NCI-H2107 (cell line): ENCODE results near the gene CASQ1.

Experiments
- DNase-seq: peaks from one replicate; lab custom pipeline; 2025; lab: John Stamatoyannopoulos, UW

Gene CASQ1

DNA sequence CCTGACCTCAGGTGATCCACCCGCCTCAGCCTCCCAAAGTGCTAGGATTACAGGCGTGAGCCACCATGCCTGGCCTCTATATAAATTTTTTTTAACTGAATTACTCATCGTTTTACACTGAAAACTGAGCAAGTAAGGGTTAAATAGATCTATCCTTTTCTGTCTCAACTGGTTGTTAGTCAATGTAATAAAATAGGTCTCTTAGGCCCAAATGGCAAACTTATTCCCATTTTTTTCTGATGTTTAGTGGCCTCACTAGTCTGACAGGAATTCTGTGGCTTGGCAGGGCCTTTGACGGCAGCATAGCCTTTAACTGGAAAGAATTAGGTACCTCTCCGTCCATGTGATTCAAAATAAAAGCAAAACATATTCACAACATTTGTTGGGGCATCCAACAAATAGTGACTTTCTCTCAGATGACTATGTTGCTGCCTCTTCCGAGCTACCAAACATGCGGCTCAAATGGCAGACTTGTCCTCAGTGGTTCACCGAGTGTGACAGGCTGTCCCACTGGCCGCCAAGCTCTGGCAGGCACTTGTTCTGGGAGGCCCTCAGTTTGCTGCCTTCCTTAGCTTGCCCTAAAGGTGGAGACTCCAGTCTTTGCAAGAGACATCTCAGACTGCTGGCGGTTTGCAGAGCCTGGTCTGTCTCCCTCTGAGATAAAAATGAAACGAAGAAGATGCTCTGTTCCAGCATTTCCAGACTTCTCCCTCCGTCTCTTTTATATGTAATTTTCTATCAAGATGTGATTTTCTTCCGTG, 21.6 kb upstream of the CASQ1 start:
- no peak for DNase-seq

DNA sequence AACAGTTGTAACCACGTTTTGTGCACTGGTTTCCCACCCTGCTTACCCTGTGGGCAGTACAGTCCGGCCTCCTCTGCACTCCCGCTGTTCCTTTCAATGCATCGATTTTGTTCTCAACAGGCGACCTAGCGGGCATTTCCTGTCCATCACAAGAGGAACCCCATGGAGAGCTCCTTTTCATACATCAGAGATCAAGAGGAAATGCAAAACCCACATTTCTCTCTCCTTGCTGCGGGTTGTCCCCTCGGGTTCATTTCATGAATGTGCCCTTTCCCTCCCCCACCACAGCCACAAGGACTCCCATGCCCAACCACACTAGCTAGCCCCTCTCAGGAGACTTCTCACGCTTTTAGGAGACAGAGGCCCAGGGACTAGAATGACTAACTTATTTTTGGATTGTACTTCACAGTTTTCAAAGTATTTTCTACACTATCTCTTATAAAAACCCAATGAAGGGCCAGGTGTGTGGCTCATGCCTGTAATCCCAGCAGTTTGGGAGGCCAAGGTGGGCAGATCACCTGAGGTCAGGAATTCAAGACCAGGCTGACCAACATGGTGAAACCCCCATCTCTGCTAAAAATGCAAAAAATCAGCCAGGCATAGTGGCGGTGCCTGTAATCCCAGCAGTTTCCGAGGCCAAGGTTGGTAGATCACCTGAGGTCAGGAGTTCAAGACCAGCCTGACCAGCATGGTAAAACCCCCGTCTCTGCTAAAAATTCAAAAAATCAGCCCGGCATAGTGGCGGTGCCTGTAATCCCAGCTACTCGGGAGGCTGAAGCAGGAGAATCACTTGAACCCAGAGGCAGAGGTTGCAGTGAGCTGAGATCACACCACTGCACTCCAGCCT, 20.6 kb upstream of the CASQ1 start:
- DNase-seq = no peak

DNA sequence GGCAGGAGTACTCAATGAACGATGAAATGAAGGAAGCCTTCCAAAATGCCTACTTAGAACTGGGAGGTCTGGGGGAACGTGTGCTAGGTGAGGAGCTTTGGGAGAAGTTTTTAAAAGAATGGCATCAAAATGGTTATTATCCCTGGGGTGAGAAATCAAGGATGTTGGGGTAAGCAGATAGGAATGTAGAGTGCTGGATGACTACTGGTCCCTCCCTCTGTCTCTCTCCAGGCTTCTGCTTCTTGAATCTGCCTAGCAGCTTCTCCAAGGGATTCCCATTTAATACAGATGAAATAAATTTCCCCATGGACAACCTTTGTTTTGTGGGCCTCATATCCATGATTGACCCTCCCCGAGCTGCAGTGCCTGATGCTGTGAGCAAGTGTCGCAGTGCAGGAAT, 19.0 kb upstream of the CASQ1 start:
- no peak for DNase-seq

DNA sequence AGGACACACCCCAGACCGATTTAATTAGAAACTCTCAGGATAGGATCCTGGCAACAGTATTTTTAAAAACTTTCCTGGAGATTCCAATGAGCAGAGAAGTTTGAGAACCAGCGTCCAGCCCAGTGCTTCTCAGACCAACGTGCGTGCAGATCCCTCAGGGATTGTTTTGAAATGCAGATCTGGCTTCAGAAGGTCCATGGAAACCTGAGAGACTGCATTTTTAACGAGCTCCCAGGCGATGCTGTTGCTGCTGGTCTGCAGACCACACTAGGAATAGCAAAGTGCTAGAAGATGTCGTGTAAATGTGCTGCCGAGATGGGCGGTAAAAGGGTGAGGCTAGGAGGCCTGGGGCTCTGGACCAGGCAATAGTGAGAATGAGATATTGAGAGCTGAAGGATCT, 18.4 kb upstream of the CASQ1 start:
- DNase-seq = no peak

DNA sequence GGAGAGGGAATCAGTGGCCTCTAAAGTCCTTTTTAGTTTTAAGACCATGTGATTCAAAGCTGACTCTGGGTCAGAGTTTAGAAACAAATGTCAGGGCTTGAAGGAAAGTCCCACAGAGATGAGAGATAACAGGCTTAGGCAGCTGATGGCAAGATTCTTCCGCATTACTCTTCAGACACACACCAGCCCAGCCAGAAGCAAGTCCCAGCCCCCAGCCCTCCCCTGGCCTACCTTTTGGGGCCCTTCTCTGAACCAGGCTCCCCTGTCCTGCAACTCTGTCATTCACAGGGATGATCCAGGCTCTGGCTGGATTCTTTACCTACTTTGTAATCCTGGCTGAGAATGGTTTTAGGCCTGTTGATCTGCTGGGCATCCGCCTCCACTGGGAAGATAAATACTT, 13.1 kb upstream of the CASQ1 start:
- no peak for DNase-seq

DNA sequence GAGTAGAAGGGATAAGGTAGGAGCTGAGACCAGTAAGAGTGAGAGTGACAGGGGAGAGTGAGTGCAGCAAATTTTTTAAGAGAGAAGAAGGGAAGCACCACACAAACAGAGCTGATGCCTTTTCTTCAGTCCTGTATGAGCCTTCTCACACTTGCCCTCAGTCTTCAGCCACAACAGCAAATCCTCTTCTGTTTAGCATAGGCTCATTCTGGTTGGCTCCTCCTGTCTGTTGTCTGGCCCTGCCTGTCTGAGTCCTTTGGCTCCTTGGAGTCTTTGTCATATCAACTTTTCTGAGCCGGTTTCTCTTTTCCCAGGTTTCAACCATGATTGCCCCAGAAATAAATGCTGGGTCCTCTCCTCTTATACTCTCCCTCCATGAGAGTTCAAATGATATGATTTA, 12.7 kb upstream of the CASQ1 start:
- DNase-seq = no peak

DNA sequence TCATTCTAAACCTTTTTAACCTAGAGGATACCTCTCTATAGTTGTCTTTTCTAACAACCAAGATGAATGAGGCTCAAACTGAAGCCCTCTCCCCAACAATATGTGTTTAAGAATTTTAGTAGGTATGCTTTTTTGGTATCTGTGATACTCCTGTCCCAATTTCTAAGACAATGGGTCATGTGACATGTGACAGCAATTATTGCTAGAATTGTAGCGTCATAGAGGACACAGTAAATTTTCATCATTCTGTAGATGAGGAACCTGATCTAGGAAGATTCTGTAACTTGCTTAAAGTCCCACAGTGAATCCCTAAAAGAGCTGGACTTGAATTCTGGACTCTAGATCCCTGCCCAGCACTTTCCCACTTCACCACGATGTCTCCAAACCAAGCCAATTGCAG, 11.6 kb upstream of the CASQ1 start:
- DNase-seq = no peak

DNA sequence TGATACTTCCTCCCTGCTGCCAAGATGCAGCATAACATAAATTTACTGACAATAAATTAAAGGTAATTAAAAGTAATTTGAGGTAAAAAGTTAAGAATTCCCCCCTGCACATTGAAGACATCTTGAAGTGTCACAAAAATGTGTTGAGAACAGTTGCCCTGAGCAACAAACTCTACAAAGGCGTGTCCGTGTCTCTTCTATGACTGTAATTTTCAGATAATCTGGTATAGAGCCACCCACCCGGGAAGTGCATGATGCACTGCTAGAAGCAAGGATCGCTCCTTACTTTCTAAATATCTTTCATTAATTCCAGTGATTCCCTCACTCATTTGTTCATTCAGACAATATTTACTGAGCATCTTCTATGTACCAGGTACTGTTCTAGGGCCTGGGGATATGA, 11.0 kb upstream of the CASQ1 start:
- no peak for DNase-seq

DNA sequence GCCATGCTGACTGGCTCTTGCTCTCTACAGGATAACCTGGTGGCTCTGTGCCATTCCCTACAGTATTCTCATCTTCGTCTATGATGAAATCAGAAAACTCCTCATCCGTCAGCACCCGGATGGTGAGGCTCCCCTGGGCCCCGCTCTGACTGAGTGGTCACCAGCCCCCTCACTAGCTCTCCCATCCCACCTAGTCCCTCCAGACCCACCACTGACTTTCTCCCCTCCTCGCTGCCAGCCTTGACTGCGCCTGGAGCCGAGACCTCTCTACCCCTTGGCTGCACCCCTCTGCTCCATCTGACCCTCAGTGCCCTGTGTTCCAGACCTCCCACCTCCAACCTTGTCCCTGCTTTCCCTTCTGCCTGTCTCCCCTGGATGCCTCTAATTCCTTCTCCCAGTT, 4.1 kb upstream of the CASQ1 start:
- no peak for DNase-seq

DNA sequence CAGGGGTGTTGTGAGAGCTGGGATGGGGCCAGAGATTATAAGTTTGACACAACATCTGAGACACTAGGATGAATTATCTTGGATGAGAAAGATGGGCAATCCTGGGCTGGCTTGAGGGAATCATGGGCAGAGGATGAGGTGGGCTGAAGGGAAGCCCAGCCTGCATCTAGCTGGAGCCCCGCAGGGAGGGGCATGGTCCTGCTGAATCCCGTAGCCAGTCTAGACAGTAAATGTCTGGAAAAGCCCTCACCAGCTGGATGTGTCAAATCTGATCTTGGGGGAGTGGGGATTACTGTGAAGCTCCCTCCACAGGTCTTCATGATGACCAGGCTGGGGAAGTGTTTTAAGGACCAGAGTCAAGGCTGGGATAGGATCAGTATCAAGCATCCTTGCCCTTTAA, 3.6 kb upstream of the CASQ1 start:
- no peak for DNase-seq

DNA sequence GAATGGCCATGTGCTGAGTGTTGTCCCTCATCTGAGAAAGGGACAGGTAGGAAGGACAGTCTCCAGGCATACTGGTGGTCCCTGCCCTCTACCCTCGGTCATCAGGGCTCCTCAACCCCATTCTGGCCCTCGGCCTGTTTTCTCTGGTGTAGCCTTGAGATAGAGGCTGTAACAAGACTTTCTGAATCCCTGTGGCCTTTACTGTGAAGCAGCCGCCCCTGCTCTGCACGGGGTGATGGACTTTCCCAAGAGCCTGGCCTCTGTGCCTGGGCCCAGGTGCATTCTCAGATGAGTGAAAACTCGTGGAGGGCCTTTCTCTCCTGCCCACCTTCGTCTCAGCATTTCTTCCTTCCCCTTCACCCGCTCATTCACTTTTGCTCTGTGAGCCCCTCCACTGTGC, 3.0 kb upstream of the CASQ1 start:
- no peak for DNase-seq

DNA sequence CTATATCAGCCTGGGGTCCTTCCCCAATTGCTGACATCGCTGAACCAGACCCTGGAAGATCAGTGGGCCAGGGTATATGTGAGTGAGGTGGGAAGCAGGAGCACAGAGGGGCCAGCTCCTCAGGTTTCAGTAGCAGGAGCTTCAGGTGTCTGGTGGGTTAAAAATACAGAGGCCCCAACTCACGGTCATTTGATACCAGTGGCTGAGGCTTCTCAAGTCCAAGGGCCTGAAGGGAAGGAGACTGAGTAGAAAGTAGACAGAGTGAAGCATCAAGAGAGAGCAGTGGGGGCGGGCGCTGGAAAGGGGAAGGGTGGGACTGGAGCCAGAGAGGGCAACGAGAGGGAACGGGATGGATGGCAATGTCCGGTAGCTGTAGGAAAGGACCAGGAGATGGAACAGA, 2.0 kb upstream of the CASQ1 start:
- DNase-seq = no peak

DNA sequence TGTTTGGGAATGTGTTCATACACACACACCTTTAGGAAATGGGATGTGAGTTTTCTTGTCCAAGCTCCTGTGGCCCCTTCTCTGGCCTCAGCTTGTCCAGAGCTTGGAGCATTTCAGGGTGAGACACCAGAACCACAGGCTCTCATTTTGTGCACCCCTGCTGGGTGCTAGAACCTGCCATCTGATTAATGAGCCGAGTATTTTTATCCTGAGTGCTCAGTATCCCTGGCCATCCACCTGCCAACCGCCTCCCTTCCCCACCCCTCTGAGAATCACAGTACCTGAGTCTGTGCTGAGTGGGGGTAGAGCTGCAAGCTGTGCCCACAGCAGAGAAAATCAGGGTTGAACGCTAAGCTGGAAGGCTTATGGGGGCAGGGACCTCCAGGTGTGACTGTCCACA, 1.4 kb downstream of the CASQ1 start:
- no peak for DNase-seq

DNA sequence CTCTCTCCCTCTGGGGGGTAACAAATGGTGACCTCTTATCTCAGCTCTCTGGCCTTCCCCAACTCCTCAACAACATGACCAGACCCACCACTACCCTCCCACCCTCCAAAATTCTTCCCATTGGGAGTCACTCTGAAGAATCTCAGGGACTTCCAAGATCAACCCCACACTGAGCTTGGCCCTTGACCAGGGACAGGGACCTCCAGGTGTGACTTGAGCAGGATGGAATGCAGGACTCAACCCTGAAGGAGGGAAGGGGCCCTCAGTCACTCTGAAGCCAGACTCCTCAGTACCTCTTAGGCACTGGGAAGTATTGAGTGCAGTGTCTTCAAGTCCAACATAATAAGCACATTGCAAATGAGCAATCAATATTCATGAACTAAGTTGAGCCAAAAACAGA, 1.9 kb downstream of the CASQ1 start:
- DNase-seq = no peak

DNA sequence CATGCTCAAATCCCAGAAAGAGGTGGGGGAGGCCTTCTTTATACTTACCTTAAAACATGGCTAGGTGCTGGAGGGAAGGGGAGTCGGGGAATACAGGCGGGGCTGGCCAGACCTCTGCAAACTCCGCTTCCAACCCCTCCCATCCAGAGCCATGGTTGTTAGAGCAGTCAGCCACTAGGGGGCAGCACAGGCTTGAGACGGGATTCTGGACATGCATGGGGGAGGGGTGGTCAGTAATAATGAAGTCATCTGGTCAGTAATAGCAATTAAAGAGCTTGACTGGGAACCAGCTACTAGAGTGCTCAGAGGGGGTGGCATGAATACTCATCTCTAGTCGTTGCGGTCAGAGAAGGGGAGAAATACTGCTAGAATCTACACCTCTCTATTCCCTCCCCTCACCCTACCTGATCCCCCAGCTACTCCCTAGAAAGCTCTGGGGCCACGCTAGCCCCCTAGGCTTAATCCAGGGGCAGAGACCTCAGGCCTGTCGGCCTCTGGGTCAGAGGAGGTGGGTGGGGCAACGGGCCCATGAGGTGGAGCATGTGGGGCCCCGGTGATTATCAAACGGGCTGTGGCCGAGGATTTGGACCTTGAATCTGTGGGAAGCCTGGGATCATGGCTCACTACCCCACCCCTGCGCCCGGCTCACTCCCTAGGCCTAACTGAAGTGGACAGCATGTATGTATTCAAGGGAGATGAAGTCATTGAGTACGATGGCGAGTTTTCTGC, 2.9 kb downstream of the CASQ1 start:
- DNase-seq = peak; percentile 67

DNA sequence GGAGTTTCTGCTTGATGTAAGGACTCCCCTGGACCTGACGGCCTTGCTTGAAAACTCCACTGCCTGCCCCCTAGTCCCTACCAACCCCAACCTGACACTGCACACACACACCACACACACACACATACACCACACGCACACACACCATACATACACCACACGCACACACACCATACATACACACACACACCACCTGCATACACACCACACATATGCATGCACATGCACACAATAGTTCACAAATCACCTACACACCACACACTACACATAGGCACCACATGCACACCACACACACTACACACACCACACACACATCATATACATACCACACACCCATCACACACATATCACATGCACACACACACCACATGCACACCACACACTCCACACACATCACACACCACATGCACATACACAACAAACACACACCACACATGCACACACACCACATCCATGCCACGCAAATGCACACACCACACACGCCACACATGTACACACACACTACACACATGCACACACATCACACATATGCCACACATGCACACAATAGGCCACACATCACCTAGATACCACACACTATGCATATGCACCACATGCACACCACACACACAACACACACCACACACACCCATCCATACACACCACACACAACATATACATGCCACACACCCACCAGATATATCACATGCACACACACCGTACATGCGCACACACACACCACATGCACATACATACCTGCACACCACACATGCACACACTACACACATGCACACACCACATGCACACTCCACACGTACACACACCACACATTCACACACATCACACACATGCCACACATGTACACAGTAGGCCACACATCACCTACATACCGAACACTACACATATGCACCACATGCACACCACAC, 3.7 kb downstream of the CASQ1 start:
- no peak for DNase-seq

DNA sequence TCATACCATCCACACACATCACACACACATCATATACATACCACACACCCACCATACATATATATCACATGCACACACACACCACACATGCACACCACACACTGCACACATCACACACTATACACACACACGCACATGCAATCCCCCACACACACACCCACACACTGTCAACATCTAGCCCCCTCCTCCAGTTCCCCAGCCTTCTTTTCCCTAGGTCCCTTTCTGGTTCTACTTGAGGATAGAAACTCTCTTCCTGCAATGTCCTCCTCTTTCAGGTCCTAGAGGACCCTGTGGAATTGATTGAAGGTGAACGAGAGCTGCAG, 4.3 kb downstream of the CASQ1 start:
- DNase-seq = no peak

DNA sequence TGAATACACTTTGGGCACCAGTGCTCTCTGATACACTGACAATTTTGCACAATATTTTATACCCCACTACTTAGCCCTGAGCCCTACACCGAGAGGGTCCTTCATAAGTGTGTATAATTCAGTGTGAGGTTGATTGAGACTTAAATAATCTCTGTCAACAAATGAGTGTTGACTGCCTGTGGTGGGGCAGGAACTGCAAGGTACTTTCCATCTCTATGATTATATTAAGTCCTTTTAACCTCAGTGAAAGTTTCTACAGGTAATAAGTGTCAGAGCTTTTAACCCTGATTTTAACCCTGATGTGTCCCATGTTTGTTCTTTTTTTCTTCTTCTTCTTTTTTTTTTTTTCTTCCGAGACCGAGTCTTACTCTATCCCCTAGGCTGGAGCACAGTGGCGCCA, 5.8 kb downstream of the CASQ1 start:
- DNase-seq = no peak

DNA sequence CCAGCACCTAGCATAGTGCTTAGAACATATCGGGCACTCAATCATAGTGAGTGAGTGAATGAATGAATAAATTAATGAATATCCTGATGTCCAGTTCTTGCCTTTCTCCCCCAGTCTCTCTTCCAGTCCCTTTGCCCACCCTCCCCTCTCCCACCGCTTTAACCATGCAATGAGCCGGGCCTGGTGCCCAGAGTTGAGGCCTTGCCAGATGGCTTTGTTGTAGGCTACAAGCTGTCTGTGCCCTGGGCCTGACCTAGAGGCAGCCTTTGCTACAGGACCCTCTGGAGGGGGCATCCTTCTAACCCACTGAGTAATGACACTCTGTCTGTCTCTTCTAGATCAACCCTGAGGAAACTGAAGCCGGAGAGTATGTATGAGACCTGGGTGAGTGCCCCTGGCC, 6.9 kb downstream of the CASQ1 start:
- DNase-seq = no peak

DNA sequence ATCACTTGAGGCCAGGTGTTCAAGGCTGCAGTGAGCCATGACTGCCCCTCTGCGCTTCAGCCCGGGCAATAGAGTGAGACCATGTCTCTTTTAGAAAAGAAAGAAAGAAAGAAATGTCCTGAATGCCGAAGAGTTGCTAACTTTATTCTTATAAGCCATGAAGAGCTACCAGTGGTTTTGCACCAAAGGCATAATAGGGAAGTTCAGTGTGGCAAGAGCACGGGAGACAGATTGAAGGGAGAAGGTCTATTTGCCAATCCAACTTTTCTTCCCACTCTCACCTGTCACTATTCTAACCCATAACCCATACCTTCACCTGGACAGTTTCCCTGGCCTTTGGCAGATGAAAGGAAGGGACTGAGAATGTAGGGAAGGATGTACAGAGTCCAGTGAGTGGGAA, 10.4 kb downstream of the CASQ1 start:
- DNase-seq = no peak

DNA sequence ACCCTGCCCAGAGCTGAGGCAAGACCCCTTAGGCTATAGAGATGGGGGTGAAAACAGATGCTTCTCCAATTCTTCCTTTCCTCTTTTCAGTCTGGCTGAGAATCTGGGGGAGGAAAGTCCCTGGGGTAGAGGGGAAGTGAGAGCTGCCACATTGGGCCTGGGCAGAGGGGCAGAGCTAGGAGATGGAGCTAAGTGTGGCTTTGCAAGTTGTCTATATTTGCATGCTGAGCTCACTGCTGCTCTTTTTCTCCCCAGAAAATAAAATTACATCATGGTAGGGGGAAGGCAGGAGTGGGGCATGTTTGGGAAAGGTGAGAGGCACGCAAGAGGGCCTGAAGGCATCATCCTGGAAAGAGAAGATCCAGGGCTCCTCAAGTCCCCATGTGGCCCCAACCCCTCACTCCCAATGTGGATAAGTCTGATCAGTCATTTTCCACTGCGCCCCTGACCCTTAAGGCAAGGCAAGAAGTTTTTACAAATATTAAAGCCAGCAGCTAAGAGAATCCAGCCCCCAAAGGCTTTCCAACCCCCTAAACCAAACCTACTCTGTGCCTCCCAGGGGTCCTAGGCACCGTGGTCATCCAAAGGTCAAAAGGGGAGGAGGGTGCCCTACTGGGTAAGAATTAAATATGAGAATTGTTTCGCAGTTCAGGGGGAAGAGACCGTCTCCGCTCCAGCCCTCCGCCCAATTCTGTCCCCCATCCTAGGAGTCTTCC, 14.3 kb downstream of the CASQ1 start:
- DNase-seq = no peak
